ENCODE results near the gene NFIA. TPM values are rescaled to one million over a fixed set of nuclear protein-coding genes. Genes with fewer than 3 reads are reported as not detected.

Gene NFIA
- total and polyA plus RNA-seq, 9 of the 15 experiments (the other 6 are each of a cell fraction or from before 2014, with no cell fraction given), result 5.3 to 24.9 (median 9.8) TPM

DNA sequence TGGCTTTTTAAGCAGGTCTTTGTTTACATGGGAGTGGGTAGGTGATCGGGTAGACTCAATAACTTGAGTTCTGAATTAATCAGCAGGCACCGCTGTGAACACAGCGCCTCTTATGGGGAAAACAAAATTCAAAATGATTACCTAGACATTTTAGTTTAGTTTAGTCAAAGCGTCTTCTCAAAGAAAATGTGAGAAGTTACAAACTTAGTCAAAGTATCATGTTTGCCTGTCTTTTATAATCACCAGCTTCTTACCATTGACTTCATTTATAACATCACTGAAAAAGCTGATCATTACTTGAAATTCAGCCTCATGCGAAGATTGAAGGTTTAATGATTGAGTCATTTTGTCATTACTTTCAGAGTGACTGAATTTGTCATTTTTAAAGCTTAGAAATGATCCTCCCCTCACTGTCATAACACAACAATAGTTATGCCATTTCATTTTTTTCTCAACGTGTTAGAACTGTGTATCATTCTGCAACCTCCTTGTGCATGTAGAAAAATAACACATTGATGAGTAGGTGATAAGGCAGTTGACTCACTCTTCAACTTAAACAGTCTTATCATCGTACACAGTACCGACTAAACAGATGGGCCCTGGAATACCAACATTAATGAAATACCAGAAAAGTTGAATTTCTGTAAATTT lies 188.5 kb downstream of the NFIA start (continued):
- TF ChIP-seq, protein P1, sequence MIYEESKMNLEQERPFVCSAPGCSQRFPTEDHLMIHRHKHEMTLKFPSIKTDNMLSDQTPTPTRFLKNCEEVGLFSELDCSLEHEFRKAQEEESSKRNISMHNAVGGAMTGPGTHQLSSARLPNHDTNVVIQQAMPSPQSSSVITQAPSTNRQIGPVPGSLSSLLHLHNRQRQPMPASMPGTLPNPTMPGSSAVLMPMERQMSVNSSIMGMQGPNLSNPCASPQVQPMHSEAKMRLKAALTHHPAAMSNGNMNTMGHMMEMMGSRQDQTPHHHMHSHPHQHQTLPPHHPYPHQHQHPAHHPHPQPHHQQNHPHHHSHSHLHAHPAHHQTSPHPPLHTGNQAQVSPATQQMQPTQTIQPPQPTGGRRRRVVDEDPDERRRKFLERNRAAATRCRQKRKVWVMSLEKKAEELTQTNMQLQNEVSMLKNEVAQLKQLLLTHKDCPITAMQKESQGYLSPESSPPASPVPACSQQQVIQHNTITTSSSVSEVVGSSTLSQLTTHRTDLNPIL (CRISPR knock-in tag; IDR thresholded peaks at IDR 0.05), result no peak
- TF ChIP-seq PML (IDR thresholded peaks at IDR 0.05; ENCODE audit: low read length) (peak; percentile 89), EHMT2 (IDR thresholded peaks at IDR 0.05) (0 out of 2 replicates have a peak, but pooled peaks have one; percentile 70), DPF2 (IDR thresholded peaks at IDR 0.05) (peak; percentile 99), ZNF75A (CRISPR knock-in tag; IDR thresholded peaks at IDR 0.05) (no peak)

DNA sequence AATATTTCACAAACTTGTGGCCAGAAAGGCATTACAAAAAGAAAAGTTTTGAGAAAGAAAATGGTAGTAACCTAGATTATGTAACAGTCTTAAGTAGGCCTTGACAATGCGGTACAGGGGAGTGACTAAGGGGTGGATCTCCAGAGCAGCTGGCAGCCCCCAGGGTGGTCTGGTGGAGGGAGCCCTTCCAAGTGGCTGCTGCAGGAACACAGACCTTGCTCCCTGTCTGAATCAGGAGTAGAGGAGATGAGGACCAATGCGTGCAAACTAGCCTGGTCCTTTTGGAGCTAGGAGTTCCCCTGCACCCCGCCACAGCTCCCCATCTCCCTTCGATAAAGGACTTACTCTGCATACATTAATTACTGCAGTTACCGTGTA lies 189.0 kb downstream of the NFIA start:
- intact Hi-C loops (cut with micrococcal nuclease), result loop anchor here (2.0 kb wide), 1 partner anchor 223 kb away; no protein-coding TSS in a partner anchor
- peak; percentile 29 to 57 (median 38) for DNase-seq (ENCODE audit: extremely low read depth in 1 of 4, low spot score in 3 of 4)
- H3K27ac ChIP-seq (ENCODE audit: extremely low read depth, low read depth, low read length), result peak overlapping the region; percentile 75
- H3K9me3 ChIP-seq (replicated peaks; ENCODE audit: control insufficient read depth, insufficient read depth, low read depth, low read length), result no peaks in the 10 kb centered on the region
- WGBS (ENCODE audit: insufficient coverage, low coverage, missing lambda C conversion rate), result 8% methylated on average over 5 of the region's 5 CpGs
- no peak overlapping the region for H3K4me3 ChIP-seq
- peaks cover 65% of the 10 kb centered on the region for H3K79me2 ChIP-seq (ENCODE audit: control insufficient read depth, insufficient read depth, low read length)
- H3K4me1 ChIP-seq (replicated peaks in 1 of 2; ENCODE audit: control insufficient read depth in 2 of 2, insufficient read depth in 2 of 2, low read length in 2 of 2), result peaks cover 3 to 37% of the 10 kb centered on the region in 2 experiments; a peak in 4 of 5 replicates
- FAIRE-seq, result peak; percentile 11
- H3K9ac ChIP-seq (ENCODE audit: insufficient read depth in 1 of 2, low read depth in 2 of 2, low read length in 2 of 2), result peak overlapping the region in 1 of 2 experiments; percentile 57; a peak in 3 of 4 replicates
- no peaks in the 10 kb centered on the region for H3K9me1 ChIP-seq (ENCODE audit: control insufficient read depth, insufficient read depth, low read length)
- in situ Hi-C loops (cut with MboI), result no loop called here
- H2AFZ ChIP-seq (ENCODE audit: low read depth, low read length), result peak overlapping the region; percentile 50
- H3K4me2 ChIP-seq (ENCODE audit: insufficient read depth, low read length), result peak overlapping the region; percentile 80
- no peaks in the 10 kb centered on the region for H3K27me3 ChIP-seq (ENCODE audit: control insufficient read depth in 2 of 2, insufficient read depth in 2 of 2, low read length in 2 of 2)
- ChIA-PET POLR2A (interaction anchor here (0.6 to 1.2 kb wide), 4 partner anchors 10 to 219 kb away, joined by 3 to 6 read pairs (median 4); no protein-coding TSS in a partner anchor), CTCF (ENCODE audit: low intra/inter-chr PET ratio) (no interaction called here)
- no peaks in the 10 kb centered on the region; the same call in 1 of the 3 replicates for H3K36me3 ChIP-seq (ENCODE audit: control insufficient read depth, insufficient read depth, low read length)
- ATAC-seq, result peak; percentile 79
- no peaks in the 10 kb centered on the region for H4K20me1 ChIP-seq (replicated peaks; ENCODE audit: control insufficient read depth, insufficient read depth, low read length)
- no TSS peak for BruUV-seq (replicated peaks)
- TF ChIP-seq CCAR2 (IDR thresholded peaks at IDR 0.05; ENCODE audit: low read depth, low read length) (no peak), CBX3 (IDR thresholded peaks at IDR 0.05; ENCODE audit: borderline replicate concordance in 1 of 2, low read length in 2 of 2) (0 out of 3 replicates have a peak, but pooled peaks of 1 of the 2 experiments have one; percentile 14), RB1 (IDR thresholded peaks at IDR 0.05; ENCODE audit: low read depth) (0 out of 2 replicates have a peak, but pooled peaks have one; percentile 20), MTA3 (IDR thresholded peaks at IDR 0.05; ENCODE audit: borderline replicate concordance) (0 out of 2 replicates have a peak, but pooled peaks have one; percentile 30), ZNF263 (CRISPR knock-in tag; IDR thresholded peaks at IDR 0.05; ENCODE audit: borderline replicate concordance) (0 out of 2 replicates have a peak, but pooled peaks have one; percentile 32), HDAC1 (IDR thresholded peaks at IDR 0.05) (no peak)
- TF ChIP-seq, protein P2, sequence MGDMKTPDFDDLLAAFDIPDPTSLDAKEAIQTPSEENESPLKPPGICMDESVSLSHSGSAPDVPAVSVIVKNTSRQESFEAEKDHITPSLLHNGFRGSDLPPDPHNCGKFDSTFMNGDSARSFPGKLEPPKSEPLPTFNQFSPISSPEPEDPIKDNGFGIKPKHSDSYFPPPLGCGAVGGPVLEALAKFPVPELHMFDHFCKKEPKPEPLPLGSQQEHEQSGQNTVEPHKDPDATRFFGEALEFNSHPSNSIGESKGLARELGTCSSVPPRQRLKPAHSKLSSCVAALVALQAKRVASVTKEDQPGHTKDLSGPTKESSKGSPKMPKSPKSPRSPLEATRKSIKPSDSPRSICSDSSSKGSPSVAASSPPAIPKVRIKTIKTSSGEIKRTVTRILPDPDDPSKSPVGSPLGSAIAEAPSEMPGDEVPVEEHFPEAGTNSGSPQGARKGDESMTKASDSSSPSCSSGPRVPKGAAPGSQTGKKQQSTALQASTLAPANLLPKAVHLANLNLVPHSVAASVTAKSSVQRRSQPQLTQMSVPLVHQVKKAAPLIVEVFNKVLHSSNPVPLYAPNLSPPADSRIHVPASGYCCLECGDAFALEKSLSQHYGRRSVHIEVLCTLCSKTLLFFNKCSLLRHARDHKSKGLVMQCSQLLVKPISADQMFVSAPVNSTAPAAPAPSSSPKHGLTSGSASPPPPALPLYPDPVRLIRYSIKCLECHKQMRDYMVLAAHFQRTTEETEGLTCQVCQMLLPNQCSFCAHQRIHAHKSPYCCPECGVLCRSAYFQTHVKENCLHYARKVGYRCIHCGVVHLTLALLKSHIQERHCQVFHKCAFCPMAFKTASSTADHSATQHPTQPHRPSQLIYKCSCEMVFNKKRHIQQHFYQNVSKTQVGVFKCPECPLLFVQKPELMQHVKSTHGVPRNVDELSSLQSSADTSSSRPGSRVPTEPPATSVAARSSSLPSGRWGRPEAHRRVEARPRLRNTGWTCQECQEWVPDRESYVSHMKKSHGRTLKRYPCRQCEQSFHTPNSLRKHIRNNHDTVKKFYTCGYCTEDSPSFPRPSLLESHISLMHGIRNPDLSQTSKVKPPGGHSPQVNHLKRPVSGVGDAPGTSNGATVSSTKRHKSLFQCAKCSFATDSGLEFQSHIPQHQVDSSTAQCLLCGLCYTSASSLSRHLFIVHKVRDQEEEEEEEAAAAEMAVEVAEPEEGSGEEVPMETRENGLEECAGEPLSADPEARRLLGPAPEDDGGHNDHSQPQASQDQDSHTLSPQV (IDR thresholded peaks at IDR 0.05), result 0 out of 2 replicates have a peak, but pooled peaks have one; percentile 9
